GM20000 (cell line): Measurements from ENCODE around the gene FXYD6.

Experiments
- DNase-seq: peaks from one replicate; pipeline ENCODE4 v3.0.0; 2012; ENCODE audit warnings: low spot score
- TF ChIP-seq, protein P1 (sequence below): IDR thresholded peaks from 2 replicates; pipeline ENCODE4 v1.5.1; 2012; ENCODE audit warnings: mild to moderate bottlenecking, control low read depth; ENCODE audit errors: extremely low read depth, missing control alignments

Gene FXYD6

DNA sequence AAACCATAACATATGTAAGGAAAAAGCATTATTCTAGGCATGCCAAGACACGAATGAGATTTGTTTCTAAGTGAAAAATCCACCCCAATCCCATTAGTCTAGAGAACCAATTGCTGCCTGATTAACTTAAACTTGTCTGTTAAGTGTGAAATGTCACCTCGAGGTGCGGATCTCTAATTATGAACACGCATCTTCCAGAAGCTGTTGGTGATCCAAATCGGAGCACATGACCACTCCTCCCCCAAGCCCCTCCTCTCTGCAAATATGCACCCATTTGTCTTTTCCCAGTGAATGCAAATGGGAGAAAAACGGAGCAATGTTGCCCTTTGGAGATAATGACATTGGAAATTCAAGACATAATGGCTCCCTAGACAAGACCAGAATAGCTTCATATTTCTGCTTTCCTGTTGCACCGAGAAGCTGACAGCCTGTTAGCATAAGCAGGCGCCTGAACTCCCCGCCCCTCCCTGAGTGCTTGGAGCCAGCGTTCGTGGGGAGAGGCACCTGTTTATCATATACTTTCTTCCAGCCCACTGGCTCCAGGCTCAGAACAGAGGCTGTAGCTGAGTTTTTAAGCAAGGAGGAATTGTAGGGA is 6.0 kb upstream of the FXYD6 start:
- TF ChIP-seq, protein P1, sequence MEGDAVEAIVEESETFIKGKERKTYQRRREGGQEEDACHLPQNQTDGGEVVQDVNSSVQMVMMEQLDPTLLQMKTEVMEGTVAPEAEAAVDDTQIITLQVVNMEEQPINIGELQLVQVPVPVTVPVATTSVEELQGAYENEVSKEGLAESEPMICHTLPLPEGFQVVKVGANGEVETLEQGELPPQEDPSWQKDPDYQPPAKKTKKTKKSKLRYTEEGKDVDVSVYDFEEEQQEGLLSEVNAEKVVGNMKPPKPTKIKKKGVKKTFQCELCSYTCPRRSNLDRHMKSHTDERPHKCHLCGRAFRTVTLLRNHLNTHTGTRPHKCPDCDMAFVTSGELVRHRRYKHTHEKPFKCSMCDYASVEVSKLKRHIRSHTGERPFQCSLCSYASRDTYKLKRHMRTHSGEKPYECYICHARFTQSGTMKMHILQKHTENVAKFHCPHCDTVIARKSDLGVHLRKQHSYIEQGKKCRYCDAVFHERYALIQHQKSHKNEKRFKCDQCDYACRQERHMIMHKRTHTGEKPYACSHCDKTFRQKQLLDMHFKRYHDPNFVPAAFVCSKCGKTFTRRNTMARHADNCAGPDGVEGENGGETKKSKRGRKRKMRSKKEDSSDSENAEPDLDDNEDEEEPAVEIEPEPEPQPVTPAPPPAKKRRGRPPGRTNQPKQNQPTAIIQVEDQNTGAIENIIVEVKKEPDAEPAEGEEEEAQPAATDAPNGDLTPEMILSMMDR = no peak
- DNase-seq = no peak

DNA sequence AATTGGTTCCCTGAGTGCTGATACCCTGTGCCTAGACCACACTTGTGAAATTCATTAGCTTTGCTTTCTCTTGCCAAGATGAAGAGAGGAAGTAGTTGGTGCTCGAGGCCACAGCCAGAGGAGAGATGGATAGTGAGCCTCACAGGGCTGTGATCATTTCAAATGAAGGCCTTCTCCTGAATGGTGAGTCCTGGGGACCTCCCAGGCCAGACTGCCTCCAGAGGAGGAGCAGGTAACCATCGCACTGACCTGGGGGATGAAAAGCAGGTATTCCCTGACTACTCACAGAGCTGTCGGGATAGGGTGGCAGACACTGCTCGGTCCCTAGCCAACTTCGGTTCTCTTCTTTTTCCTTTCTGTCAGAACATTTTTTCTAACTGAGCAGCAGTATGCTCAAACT is 4.8 kb upstream of the FXYD6 start:
- DNase-seq = no peak
- TF ChIP-seq, protein P1 = no peak

DNA sequence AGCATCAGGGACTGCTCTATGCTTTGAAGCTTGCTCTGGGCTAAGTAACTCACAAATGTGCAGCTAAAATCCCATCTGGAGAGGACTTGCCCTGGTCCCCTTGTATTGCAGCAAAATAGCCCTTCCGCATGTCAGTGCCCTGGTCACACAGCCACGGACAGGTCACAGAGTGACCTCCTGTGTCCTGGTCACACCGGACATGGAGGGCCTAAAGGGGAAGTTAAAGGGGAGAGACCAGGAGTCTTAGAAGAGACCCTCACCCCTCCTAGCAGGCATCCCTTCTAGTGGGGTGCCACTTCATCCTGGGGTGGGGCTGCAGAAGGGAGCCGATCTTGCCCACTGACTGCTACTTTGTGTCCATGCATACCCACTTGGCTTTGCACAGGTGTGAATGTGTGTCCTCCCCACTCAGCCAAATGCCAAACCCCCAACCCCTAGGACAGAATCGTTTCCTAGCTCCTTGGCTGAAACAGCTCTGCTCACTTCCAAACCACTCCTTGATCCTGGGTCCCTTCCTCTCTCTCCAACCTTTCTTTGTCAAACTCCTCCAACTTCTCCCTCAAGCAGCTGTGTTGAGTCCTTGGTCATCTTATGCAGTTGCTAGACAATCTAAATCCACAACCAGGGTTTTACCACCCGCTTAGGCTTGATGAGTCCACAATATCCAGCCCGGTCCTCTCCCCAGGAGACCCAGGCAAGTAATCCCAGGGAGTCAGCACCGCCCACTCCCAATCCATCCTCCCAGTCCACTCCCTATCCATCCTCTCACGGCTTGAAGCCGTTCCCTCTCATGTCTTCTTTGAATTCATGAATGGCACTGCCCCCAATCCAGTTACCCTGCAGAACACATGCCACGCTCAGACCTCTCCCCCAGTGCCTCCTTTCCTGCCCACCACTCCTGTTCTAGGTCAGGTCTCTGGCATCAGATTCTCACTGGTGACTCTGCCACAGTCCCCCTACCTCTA is 3.3 kb upstream of the FXYD6 start:
- TF ChIP-seq, protein P1 = no peak
- no peak for DNase-seq

DNA sequence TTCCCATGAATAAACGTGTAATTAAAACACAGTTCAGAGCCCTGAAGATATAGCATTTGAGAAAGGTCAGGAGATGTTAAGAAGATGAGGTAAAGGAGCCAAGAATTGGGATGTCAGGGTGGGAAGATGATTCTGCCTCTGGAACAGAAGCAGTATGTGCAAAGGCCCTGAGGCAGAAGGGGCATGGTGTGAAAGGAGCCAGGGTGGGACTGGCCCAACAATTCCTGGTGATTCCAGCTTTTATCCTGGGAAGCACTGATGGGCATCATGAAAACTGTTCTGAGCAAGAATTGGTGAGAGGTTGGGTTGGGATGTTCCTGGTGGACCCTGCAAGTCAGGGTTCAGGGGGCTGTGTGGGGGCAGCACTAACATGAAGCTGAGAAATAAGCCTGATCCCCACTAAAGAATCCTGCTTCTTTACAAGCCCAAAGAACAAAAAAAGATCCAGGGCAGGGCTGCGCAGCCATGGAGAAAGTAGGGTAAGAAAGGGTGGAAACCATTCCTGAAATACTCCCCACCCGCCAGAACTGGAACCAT is 2.5 kb upstream of the FXYD6 start:
- DNase-seq = no peak
- TF ChIP-seq, protein P1 = no peak

DNA sequence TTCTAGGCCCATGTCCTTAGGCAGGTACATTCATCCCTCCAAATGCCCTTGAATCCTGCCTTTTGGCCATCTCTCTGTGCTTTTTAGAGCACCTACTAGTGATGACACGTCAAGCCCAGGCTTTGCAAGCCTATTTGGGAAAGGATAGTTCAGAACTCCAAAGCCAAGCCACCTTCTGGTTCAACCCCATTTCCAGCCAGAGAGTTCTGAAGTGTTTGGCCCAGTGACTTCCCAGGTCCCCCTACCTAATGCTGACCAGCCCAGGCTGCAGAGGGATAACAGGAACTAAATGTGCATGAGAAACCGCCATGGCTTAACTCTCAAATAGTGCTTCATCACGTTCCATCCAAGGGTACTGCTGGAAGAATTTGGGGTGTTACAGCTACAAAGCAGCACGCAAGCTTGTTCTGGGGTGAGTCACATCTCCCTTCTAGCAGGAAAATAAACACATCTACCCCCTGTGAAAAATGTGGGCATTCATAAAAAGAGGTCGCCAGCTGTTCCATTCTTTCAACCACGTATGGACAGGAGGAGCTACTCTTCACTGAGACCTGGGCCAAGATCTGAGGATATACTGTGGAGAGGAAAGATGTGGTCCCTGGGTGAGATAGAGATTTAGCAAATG is 2.0 kb upstream of the FXYD6 start:
- TF ChIP-seq, protein P1 = no peak
- no peak for DNase-seq

DNA sequence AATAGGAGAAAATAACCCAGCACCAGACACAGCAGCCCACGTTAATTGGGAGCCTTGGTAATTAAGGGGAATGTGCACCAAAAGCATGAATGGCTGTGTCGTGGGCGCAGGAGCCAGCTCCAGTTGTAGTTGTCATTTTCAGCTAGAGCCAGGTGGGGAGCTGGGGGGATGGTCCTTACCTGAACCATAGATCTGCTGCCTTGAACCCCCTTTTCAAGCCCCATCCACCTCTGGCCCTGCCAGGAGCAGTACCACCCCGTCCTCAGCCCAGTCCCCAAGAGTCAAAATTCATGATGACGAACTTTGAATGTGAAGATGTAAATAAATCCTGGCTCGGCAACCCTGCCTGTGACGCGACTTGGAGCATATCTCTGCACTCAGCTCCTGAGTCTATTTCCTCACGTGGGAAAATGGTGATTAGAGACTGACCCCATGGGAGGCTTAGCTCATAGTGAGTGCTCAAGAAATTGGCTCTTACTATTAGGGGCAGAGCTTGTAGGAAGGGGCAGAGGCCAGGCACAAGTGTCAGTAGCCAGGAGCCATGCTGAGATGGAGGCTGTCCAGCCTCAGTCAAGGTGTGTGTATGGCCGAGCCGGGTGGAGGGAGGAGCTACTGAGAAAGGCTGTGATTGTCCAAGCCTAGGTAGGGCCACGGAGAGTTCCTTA is 794 bp upstream of the FXYD6 start:
- TF ChIP-seq, protein P1 = no peak
- no peak for DNase-seq
